Hepatocyte (in vitro differentiated cells): ENCODE results near the gene OR52N1. TPM values are rescaled to one million over a fixed set of nuclear protein-coding genes. Genes with fewer than 3 reads are reported as not detected.

ENCODE experiments used
- DNase-seq: peaks from one replicate; pipeline ENCODE4 v3.0.0-alpha.2; 2016; ENCODE audit warnings: low spot score
- H2AFZ ChIP-seq: fragments of 200-600 bp; sonication (generic); 2 replicates; pipeline ENCODE4 v1.6.0; 2016; ENCODE audit warnings: antibody characterized with exemption, mild to moderate bottlenecking
- H3K27ac ChIP-seq: fragments of 200-600 bp; sonication (generic); 2 replicates; pipeline ENCODE4 v1.5.1; 2016; ENCODE audit warnings: mild to moderate bottlenecking
- H3K27me3 ChIP-seq: fragments of 200-600 bp; sonication (generic); 2 replicates; pipeline ENCODE4 v1.6.1; 2016
- H3K36me3 ChIP-seq: fragments of 200-600 bp; sonication (generic); replicated peaks from 2 replicates; pipeline ENCODE4 v1.5.1; 2016; ENCODE audit warnings: low read depth; ENCODE audit not compliant: insufficient read depth
- H3K4me1 ChIP-seq: fragments of 200-600 bp; sonication (generic); 2 replicates; pipeline ENCODE4 v1.5.1; 2016; ENCODE audit warnings: mild to moderate bottlenecking, moderate library complexity; ENCODE audit not compliant: insufficient read depth
- H3K4me2 ChIP-seq: fragments of 200-600 bp; sonication (generic); 2 replicates; pipeline ENCODE4 v1.6.0; 2016
- H3K4me3 ChIP-seq: fragments of 200-600 bp; sonication (generic); 2 replicates; pipeline ENCODE4 v1.5.1; 2016; ENCODE audit warnings: mild to moderate bottlenecking
- H3K79me2 ChIP-seq: fragments of 200-600 bp; sonication (generic); 2 replicates; pipeline ENCODE4 v1.6.0; 2017; ENCODE audit warnings: mild to moderate bottlenecking
- H3K9me2 ChIP-seq: fragments of 200-600 bp; sonication (generic); replicated peaks from 2 replicates; pipeline ENCODE4 v1.6.0; 2017; ENCODE audit warnings: mild to moderate bottlenecking; ENCODE audit not compliant: insufficient read depth
- H3K9me3 ChIP-seq: fragments of 200-600 bp; sonication (generic); 2 replicates; pipeline ENCODE4 v1.5.1; 2016; ENCODE audit warnings: low read depth, mild to moderate bottlenecking
- H4K20me1 ChIP-seq: fragments of 200-600 bp; sonication (generic); 2 replicates; pipeline ENCODE4 v1.6.0; 2016; ENCODE audit warnings: mild to moderate bottlenecking; ENCODE audit not compliant: insufficient read depth, poor library complexity, severe bottlenecking
- EZH2 ChIP-seq: fragments of 200-600 bp; sonication (generic); IDR thresholded peaks from 2 replicates; pipeline ENCODE4 v1.6.1; 2016; ENCODE audit warnings: antibody characterized with exemption, mild to moderate bottlenecking, borderline replicate concordance
- EZH2phosphoT487 ChIP-seq: fragments of 200-600 bp; sonication (generic); IDR thresholded peaks from one replicate; pipeline ENCODE4 v1.6.1; 2018; ENCODE audit warnings: antibody characterized with exemption, mild to moderate bottlenecking, low read depth, moderate library complexity; ENCODE audit not compliant: unreplicated experiment, severe bottlenecking
- WGBS: methylation state at CpG from one replicate; pipeline ENCODE4 v1.1.6; 2016; ENCODE audit warnings: low lambda C conversion rate; ENCODE audit errors: missing lambda C conversion rate; 5-methylcytosine and 5-hydroxymethylcytosine counted together
- polyA plus RNA-seq: library from polyadenylated mRNA; unstranded; fragments of >200 nt; fragmentation: Nextera tagmentation; extraction: Ambion mirVana; gene quantifications from 2 replicates; pipeline ENCODE4 v1.2.1, GENCODE V29; 2016
- total RNA-seq: library from RNA; depleted of rRNA; stranded (reverse); fragments of >200 nt; gene quantifications from 2 replicates; pipeline ENCODE4 v1.2.3, GENCODE V29; 2014
- TF ChIP-seq, protein P1 (sequence below): fragments of 200-600 bp; sonication (generic); IDR thresholded peaks from 2 replicates; pipeline ENCODE4 v1.5.1; 2016; ENCODE audit warnings: antibody characterized with exemption, mild to moderate bottlenecking; ENCODE audit not compliant: poor library complexity

Gene OR52N1
- total and polyA plus RNA-seq, 2 experiments from 2014 or later: not detected

- Histone ChIP-seq H3K4me3 (no peak overlapping the region), H3K4me2 (no peak overlapping the region), H3K9me2 (no peaks in the 10 kb centered on the region), H2AFZ (no peak overlapping the region), H3K4me1 (no peaks in the 10 kb centered on the region), H3K79me2 (no peaks in the 10 kb centered on the region), H3K9me3 (no peaks in the 10 kb centered on the region), H4K20me1 (no peaks in the 10 kb centered on the region), H3K27ac (no peak overlapping the region), H3K36me3 (no peaks in the 10 kb centered on the region), H3K27me3 (no peaks in the 10 kb centered on the region)
- WGBS: 70% methylated on average over 1 of the region's 1 CpG
- no peak for TF ChIP-seq EZH2phosphoT487
- TF ChIP-seq, protein P1, sequence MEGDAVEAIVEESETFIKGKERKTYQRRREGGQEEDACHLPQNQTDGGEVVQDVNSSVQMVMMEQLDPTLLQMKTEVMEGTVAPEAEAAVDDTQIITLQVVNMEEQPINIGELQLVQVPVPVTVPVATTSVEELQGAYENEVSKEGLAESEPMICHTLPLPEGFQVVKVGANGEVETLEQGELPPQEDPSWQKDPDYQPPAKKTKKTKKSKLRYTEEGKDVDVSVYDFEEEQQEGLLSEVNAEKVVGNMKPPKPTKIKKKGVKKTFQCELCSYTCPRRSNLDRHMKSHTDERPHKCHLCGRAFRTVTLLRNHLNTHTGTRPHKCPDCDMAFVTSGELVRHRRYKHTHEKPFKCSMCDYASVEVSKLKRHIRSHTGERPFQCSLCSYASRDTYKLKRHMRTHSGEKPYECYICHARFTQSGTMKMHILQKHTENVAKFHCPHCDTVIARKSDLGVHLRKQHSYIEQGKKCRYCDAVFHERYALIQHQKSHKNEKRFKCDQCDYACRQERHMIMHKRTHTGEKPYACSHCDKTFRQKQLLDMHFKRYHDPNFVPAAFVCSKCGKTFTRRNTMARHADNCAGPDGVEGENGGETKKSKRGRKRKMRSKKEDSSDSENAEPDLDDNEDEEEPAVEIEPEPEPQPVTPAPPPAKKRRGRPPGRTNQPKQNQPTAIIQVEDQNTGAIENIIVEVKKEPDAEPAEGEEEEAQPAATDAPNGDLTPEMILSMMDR: no peak
- TF ChIP-seq EZH2: no peak
- no peak for DNase-seq
Observed at GRCh38 chr11:5767056-5767455, 24.0 kb downstream of the OR52N1 start.

GRCh38 chr11:5753943-5754342, 37.1 kb downstream of the OR52N1 start, which contains the start of gene OR52N4:
Gene OR52N4, plus strand, starts transcription at chr11:5754243. Its CDS starts 498 bp downstream, at chr11:5754741.
- H3K4me1 ChIP-seq: no peaks in the 10 kb centered on the region
- no peak within 1 kb of the TSS for H2AFZ ChIP-seq
- no peak within 1 kb of the TSS for H3K27ac ChIP-seq
- no peaks in the 10 kb centered on the region for H3K9me2 ChIP-seq
- H4K20me1 ChIP-seq: no peaks in the 10 kb centered on the region
- no peaks in the 10 kb centered on the region for H3K9me3 ChIP-seq
- H3K36me3 ChIP-seq: no peaks in the 10 kb centered on the region
- H3K27me3 ChIP-seq: no peaks in the 10 kb centered on the region
- H3K4me2 ChIP-seq: no peak within 1 kb of the TSS
- no peak for DNase-seq
- no peaks in the 10 kb centered on the region for H3K79me2 ChIP-seq
- WGBS: 100% methylated on average over 1 of the region's 1 CpG
- no peak within 1 kb of the TSS for H3K4me3 ChIP-seq
- TF ChIP-seq, protein P1: no peak
- no peak for TF ChIP-seq EZH2
- TF ChIP-seq EZH2phosphoT487: no peak

DNA sequence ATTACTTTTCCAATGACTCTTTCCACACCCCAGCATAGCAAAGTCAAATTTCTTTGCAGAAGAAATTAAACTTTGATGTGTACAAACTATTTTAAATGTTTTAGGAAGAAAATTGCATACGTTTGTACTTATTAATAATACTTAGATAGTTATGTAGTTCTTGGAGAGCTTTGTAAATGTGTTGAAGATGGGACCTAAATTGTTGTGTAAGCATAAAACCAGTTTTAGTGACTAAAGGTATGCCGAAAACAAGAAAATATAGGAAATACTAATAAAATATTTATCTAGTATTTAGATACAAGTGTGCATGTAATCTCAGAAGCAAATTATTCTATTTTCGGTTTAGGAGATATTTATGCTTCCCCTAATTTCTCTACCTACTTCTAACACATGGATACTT, 41.2 kb downstream of the OR52N1 start:
- no peak for DNase-seq
- no peaks in the 10 kb centered on the region for H3K79me2 ChIP-seq
- H3K27ac ChIP-seq: no peak overlapping the region
- H3K4me2 ChIP-seq: no peak overlapping the region
- no peaks in the 10 kb centered on the region for H4K20me1 ChIP-seq
- H3K27me3 ChIP-seq: no peaks in the 10 kb centered on the region
- no peaks in the 10 kb centered on the region for H3K9me3 ChIP-seq
- no peaks in the 10 kb centered on the region for H3K4me1 ChIP-seq
- TF ChIP-seq EZH2 (no peak), EZH2phosphoT487 (no peak)
- TF ChIP-seq, protein P1: no peak
- H3K9me2 ChIP-seq: no peaks in the 10 kb centered on the region
- no peak overlapping the region for H2AFZ ChIP-seq
- 88% methylated on average over 3 of the region's 3 CpGs for WGBS
- H3K36me3 ChIP-seq: no peaks in the 10 kb centered on the region
- no peak overlapping the region for H3K4me3 ChIP-seq

GRCh38 chr11:5746614-5747013, 44.5 kb downstream of the OR52N1 start:
- DNase-seq: no peak
- no peak for TF ChIP-seq EZH2phosphoT487
- 89% methylated on average over 3 of the region's 3 CpGs for WGBS
- Histone ChIP-seq H3K9me3 (no peaks in the 10 kb centered on the region), H4K20me1 (no peaks in the 10 kb centered on the region), H3K9me2 (no peaks in the 10 kb centered on the region), H3K27me3 (no peaks in the 10 kb centered on the region), H3K4me2 (no peak overlapping the region), H3K4me3 (no peak overlapping the region), H3K79me2 (no peaks in the 10 kb centered on the region), H3K4me1 (no peaks in the 10 kb centered on the region), H3K36me3 (no peaks in the 10 kb centered on the region), H2AFZ (no peak overlapping the region), H3K27ac (no peak overlapping the region)
